Left lung (tissue), 10 donors: Measurements from ENCODE around the gene CSGALNACT2. TPM values are rescaled to one million over a fixed set of nuclear protein-coding genes. Genes with fewer than 3 reads are reported as not detected.
A peak's percentile ranks its signal among the peaks of the same experiment; 100 is the strongest.

Experiments used
- ATAC-seq: fragments of 200-7000 bp; cut with Tn5 transposase; one replicate; pipeline ENCODE4 v1.9.1; 2020; ENCODE audit warnings: moderate library complexity
- DNase-seq, 4 donors: peaks; one replicate each; pipeline ENCODE4 v3.0.0-alpha.2; 2013 to 2020
- H3K27ac ChIP-seq, 2 donors: fragments of 200-600 bp; sonication (generic) in 1 of 2; one replicate each; pipeline versions ENCODE4 v1.5.0 to v1.8.0; 2020 to 2021
- H3K27me3 ChIP-seq, 2 donors: fragments of 200-600 bp; sonication (generic) in 1 of 2; one replicate each; pipeline versions ENCODE4 v1.5.0 to v1.8.0; 2020 to 2021
- H3K36me3 ChIP-seq, 2 donors: fragments of 200-600 bp; sonication (generic) in 1 of 2; one replicate each; pipeline versions ENCODE4 v1.5.0 to v1.8.0; 2020 to 2021
- H3K4me1 ChIP-seq, 2 donors: fragments of 200-600 bp; one replicate each; pipeline ENCODE4 v1.8.0; 2021
- H3K4me3 ChIP-seq, 2 donors: fragments of 200-600 bp; sonication (generic) in 1 of 2; one replicate each; pipeline versions ENCODE4 v1.5.0 to v1.8.0; 2020 to 2021; ENCODE audit warnings: mild to moderate bottlenecking in 1 of 2
- H3K9me3 ChIP-seq, 2 donors: fragments of 200-600 bp; sonication (generic) in 1 of 2; one replicate each; pipeline versions ENCODE4 v1.5.0 to v1.8.0; 2020 to 2021
- intact Hi-C, 2 donors: fragments of 100-400 bp; cut with DNase I; formaldehyde crosslinking; loops; one replicate each; pipeline versions ENCODE4 v1.11.2 to v1.14.2; 2022
- polyA plus RNA-seq, 6 donors: library from polyadenylated mRNA; unstranded; fragments of 120-200 nt; gene quantifications; one replicate each; pipeline ENCODE4 v1.2.1, GENCODE V29; 2013; ENCODE audit not compliant: insufficient read length in 6 of 6
- total RNA-seq, 2 donors: library from RNA; stranded (reverse); fragmentation: NEBNext Ultra II Directional; extraction: Animal tissue kit (Norgen Biotek cat#: 25700); gene quantifications; one replicate each; pipeline ENCODE4 v1.2.1, GENCODE V29; 2021
- TF ChIP-seq, protein P1 (sequence below), 2 donors: fragments of 200-600 bp; sonication (generic) in 1 of 2; IDR thresholded peaks; one replicate each; pipeline versions ENCODE4 v1.5.0 to v1.8.0; 2021; ENCODE audit warnings: antibody characterized with exemption in 2 of 2
- donor health status: DM: no; HTN: yes; CAD: no.
- donor health status: DM: no; HTN: no; CAD: no.

CSGALNACT2 gene
- total and polyA plus RNA-seq, 8 donors = 31.4 to 45.0 (median 36.6) TPM

DNA sequence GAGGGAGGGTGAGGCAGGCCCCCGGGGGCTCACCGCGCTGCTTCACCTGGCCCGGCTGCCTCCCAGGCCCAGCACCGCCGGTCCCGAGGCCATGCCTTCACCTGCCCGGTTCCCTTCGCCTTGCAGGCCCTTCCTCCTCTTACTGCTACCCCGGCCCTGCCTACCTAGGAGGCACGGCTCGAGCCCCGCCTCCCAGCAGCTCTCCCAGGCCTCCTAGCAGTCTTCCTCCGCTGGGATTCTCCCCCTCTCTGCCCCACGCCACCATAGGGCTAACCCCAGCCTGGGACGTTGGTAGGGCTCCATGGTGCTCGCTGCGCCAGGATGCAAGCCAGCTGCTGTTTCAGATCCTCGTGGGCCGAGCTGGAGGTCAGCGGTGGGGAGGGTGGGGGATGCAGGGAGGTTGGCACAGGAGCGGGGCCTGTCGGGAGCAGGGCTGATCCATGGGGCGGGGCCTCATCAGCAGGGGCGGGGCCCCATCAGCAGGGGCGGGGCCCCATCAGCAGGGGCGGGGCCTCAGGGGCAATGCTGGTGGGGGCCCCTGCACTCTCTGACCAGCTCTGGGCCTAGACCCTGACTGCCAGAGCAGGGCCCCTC lies 65.3 kb downstream of the CSGALNACT2 start:
- TF ChIP-seq, protein P1, sequence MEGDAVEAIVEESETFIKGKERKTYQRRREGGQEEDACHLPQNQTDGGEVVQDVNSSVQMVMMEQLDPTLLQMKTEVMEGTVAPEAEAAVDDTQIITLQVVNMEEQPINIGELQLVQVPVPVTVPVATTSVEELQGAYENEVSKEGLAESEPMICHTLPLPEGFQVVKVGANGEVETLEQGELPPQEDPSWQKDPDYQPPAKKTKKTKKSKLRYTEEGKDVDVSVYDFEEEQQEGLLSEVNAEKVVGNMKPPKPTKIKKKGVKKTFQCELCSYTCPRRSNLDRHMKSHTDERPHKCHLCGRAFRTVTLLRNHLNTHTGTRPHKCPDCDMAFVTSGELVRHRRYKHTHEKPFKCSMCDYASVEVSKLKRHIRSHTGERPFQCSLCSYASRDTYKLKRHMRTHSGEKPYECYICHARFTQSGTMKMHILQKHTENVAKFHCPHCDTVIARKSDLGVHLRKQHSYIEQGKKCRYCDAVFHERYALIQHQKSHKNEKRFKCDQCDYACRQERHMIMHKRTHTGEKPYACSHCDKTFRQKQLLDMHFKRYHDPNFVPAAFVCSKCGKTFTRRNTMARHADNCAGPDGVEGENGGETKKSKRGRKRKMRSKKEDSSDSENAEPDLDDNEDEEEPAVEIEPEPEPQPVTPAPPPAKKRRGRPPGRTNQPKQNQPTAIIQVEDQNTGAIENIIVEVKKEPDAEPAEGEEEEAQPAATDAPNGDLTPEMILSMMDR (IDR thresholded peaks at IDR 0.05) = no peak
- peak overlapping the region in 1 of 2 donors; percentile 28 for H3K27ac ChIP-seq
- no peaks in the 10 kb centered on the region for H3K9me3 ChIP-seq
- peak overlapping the region in 1 of 2 donors; percentile 52 for H3K4me3 ChIP-seq
- intact Hi-C loops = no loop called here
- ATAC-seq (peak; percentile 36), DNase-seq (peak in 1 of 4 donors; percentile 88)
- H3K4me1 ChIP-seq = peaks cover 6 to 16% of the 10 kb centered on the region in 2 donors
- no peaks in the 10 kb centered on the region for H3K27me3 ChIP-seq
- no peaks in the 10 kb centered on the region for H3K36me3 ChIP-seq

DNA sequence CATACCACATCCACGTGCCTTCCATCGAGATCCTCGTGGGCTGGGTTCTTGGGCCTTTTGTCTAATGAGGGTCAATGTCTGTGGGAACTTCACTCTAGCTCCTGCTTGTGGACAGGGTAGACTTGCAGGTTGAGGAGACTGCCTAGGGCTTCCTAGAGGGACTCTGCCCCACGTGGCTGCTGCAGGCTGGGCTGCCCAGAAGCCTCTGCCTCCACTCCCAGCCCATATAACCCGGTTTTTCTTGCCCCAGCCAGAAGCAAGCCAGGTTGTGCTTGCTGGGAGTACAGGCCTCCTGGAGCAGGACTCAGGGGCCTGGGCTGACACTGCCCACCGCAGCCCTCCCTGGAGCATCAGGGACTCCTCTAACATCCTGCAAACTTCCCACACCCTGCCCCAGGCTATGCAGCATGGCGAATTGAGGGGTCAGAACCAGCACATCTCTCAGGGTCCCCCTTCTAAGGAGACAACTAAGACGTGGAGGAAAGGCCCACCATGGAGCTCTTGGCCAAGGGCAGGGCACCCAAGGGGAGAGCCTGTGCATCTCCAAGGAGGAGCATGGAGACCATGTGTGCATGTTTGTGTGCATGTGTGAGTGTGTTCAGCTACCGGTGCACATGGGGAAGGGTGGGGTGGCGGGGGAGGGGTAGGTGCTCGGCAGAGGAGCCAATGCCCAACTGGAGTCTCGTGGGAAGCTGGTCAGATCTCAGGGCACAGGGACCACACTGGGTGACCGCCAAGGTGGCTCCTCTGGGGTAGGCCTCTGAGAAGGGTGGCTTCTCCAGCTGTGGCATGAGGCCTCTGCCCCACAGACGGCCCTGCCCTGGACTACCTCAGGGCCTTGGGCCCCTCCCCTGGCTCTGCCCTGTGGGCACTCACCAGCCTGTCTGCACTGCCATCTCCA lies 66.0 kb downstream of the CSGALNACT2 start:
- DNase-seq (no peak), ATAC-seq (no peak)
- Histone ChIP-seq H3K27me3 (no peaks in the 10 kb centered on the region), H3K4me3 (no peak overlapping the region), H3K36me3 (no peaks in the 10 kb centered on the region), H3K9me3 (no peaks in the 10 kb centered on the region), H3K27ac (no peak overlapping the region), H3K4me1 (peaks cover 6 to 16% of the 10 kb centered on the region in 2 donors)
- intact Hi-C loops = no loop called here
- TF ChIP-seq, protein P1 (IDR thresholded peaks at IDR 0.05) = no peak

DNA sequence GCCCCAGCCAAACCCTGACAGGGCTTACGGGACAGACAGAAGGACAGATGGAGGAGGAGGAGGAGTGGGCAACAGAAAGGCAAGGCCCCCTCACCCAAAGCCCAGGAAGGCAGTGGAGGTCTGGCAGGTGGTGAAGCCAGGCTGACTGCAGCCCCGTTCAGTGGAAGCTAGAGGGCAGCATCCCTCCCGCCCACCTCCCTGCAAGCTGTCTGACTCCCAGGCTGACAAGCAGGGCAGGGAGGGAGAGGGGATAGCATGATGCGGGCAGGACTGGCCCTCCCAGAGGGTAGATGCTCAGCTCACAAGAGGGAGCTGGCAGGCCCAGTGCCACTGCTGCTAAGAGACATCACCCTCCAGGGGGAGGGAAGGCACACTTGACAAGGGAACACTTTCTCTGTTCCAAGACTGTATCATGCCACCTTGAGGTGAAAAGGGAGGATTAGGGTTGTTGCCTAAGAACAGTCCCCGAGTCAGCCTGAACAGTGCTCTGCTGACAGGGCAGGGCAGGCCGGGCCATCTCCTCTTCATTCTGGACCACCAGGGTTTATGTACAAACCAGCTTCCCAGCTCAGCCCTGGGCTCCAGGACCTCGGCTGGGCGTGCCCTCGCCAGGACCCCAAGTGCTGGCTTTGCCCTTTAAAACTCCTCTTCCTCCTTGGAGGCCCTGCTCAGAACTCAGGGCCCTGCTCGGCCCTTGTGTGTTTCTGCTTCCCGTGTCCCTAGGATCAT lies 66.9 kb downstream of the CSGALNACT2 start:
- TF ChIP-seq, protein P1 (IDR thresholded peaks at IDR 0.05) = peak; percentile 58 to 71
- peaks cover 6 to 16% of the 10 kb centered on the region in 2 donors for H3K4me1 ChIP-seq
- no peak overlapping the region for H3K4me3 ChIP-seq
- H3K9me3 ChIP-seq = no peaks in the 10 kb centered on the region
- H3K27ac ChIP-seq = no peak overlapping the region
- no peaks in the 10 kb centered on the region for H3K36me3 ChIP-seq
- DNase-seq (peak in 3 of 4 donors; percentile 42 to 81 (median 45)), ATAC-seq (peak; percentile 64)
- no peaks in the 10 kb centered on the region for H3K27me3 ChIP-seq
- intact Hi-C loops = no loop called here

DNA sequence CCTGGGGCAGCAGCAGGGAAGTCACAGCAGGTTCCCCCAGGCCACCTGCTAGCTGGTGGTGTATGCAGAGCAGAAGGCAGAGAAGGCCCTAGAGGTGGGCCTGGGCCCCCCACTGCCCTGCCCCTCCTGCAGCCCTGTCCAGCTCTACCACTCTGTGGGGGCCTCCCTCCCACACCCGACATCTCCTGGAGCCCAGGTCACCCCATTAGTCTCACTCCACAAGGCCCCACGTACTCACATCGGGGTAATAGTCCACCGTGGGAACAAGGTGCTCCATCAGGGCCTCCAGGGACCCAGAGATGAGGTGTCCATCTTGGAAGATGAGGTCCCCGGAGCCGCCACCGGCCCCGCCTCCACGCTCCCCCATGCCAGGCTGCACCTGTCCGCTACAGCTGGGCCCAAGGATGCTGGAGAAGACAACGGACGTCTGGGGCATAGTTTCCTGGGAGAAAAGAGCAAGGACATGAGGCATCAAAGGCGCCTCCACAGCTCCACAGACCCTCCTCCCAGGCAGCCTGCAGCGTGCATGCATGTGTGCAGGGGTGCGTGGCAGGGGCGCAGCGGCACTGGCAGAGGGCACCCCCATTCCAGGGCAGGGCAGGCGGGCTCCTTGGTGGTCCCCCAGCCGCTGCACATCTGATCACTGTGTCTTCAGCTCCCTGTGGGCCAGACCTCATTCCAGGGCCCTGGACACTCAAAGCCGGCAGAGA lies 67.6 kb downstream of the CSGALNACT2 start:
- Histone ChIP-seq H3K36me3 (no peaks in the 10 kb centered on the region), H3K27ac (no peak overlapping the region), H3K27me3 (no peaks in the 10 kb centered on the region), H3K4me1 (peaks cover 6 to 16% of the 10 kb centered on the region in 2 donors), H3K4me3 (no peak overlapping the region), H3K9me3 (no peaks in the 10 kb centered on the region)
- intact Hi-C loops = no loop called here
- ATAC-seq (no peak), DNase-seq (peak in 1 of 4 donors; percentile 28)
- TF ChIP-seq, protein P1 (IDR thresholded peaks at IDR 0.05) = no peak
